ENCODE results near the gene RELL2.

RELL2 gene

GRCh38 chr5:141597814-141598213 lies 39.0 kb upstream of the RELL2 start:
- ChIA-PET POLR2A (interaction anchor here (1.1 to 2.1 kb wide), 2 partner anchors 21 to 39 kb away, joined by 4 to 7 read pairs; partner anchors contain the start of genes DIAPH1 and RELL2), CTCF (interaction anchor here (0.6 to 3.1 kb wide), 5 partner anchors 20 to 94 kb away, joined by 3 to 28 read pairs (median 5); partner anchors contain the start of gene DIAPH1)
- Histone ChIP-seq H3K4me1 (ENCODE audit: control insufficient read depth, insufficient read depth, low read length) (no peaks in the 10 kb centered on the region), H3K27ac (ENCODE audit: extremely low read depth, low read depth, low read length) (no peak overlapping the region), H3K9me3 (ENCODE audit: control insufficient read depth, insufficient read depth, low read depth, low read length) (no peaks in the 10 kb centered on the region), H3K36me3 (ENCODE audit: control insufficient read depth in 2 of 2, insufficient read depth in 1 of 2, low read length in 2 of 2) (peaks cover 0 to 5% of the 10 kb centered on the region in 2 experiments; a peak in 1 of 3 replicates), H3K4me3 (ENCODE audit: low read depth, low read length) (no peak overlapping the region)
- no peak for TF ChIP-seq REST (tag by site-specific recombination; IDR thresholded peaks at IDR 0.05)
- no peak for TF ChIP-seq ATF2 (tag by site-specific recombination; IDR thresholded peaks at IDR 0.05; ENCODE audit: low read depth)
- no peak for TF ChIP-seq ZBTB11 (tag by site-specific recombination; conservative IDR thresholded peaks at IDR 0.05; ENCODE audit: low read depth)
- no peak for TF ChIP-seq ZNF670 (tag by site-specific recombination; IDR thresholded peaks at IDR 0.05; ENCODE audit: low read depth)
- no peak for TF ChIP-seq ZNF76 (tag by site-specific recombination; IDR thresholded peaks at IDR 0.05; ENCODE audit: borderline replicate concordance, low read depth)
- no peak for TF ChIP-seq ZNF645 (tag by site-specific recombination; IDR thresholded peaks at IDR 0.05)
- TF ChIP-seq ZNF555 (tag by site-specific recombination; conservative IDR thresholded peaks at IDR 0.05): no peak
- TF ChIP-seq ZNF292 (tag by site-specific recombination; IDR thresholded peaks at IDR 0.05; ENCODE audit: borderline replicate concordance, low read depth): no peak
- TF ChIP-seq ZNF488 (tag by site-specific recombination; IDR thresholded peaks at IDR 0.05): no peak
- no peak for TF ChIP-seq ZNF302 (tag by site-specific recombination; IDR thresholded peaks at IDR 0.05; ENCODE audit: low read depth)
- TF ChIP-seq ZBTB20 (tag by site-specific recombination; IDR thresholded peaks at IDR 0.05): no peak
- TF ChIP-seq IKZF3 (tag by site-specific recombination; IDR thresholded peaks at IDR 0.05): no peak
- TF ChIP-seq ZNF791 (tag by site-specific recombination; IDR thresholded peaks at IDR 0.05): no peak
- TF ChIP-seq PATZ1 (tag by site-specific recombination; IDR thresholded peaks at IDR 0.05): no peak

All from HEK293 (cell line).